SU-DHL-6 (cell line): ENCODE data around the gene KRT81.

ENCODE experiments used
- H2AFZ ChIP-seq: fragments of 200-600 bp; sonication (generic); 2 replicates; pipeline ENCODE4 v1.6.1; 2014; ENCODE audit warnings: low read depth, mild to moderate bottlenecking, moderate library complexity, mixed read lengths, antibody characterized with exemption, low read length; ENCODE audit not compliant: severe bottlenecking
- H3F3A ChIP-seq: fragments of 200-600 bp; shearing (Covaris generic); 2 replicates; pipeline ENCODE4 v1.6.0; 2016; ENCODE audit warnings: antibody characterized with exemption, mild to moderate bottlenecking; ENCODE audit not compliant: insufficient read depth
- H3K27ac ChIP-seq: fragments of 200-600 bp; sonication (generic); 2 replicates; pipeline ENCODE4 v1.5.1; 2016; ENCODE audit warnings: low read depth, mild to moderate bottlenecking, low read length, moderate library complexity, mixed read lengths
- H3K27me3 ChIP-seq: fragments of 200-600 bp; sonication (generic), shearing (Covaris generic); 2 replicates; pipeline ENCODE4 v1.6.0; 2014; ENCODE audit warnings: mild to moderate bottlenecking, low read length
- H3K36me3 ChIP-seq: fragments of 200-600 bp; sonication (generic); 2 replicates; pipeline ENCODE4 v1.6.1; 2014; ENCODE audit warnings: mild to moderate bottlenecking, low read length, mixed read lengths
- H3K4me2 ChIP-seq: fragments of 300-600, 200-600 bp; shearing (Covaris generic), sonication (generic); 2 replicates; pipeline ENCODE4 v1.6.0; 2014; ENCODE audit warnings: low read length, low read depth, mild to moderate bottlenecking; ENCODE audit not compliant: poor library complexity, severe bottlenecking
- H3K4me3 ChIP-seq: fragments of 200-600 bp; sonication (generic); 2 replicates; pipeline ENCODE4 v1.5.1; 2014; ENCODE audit warnings: antibody characterized with exemption, low read length, mild to moderate bottlenecking, mixed read lengths; ENCODE audit not compliant: insufficient read depth, poor library complexity, severe bottlenecking
- H3K79me2 ChIP-seq: fragments of 200-600 bp; sonication (generic); 2 replicates; pipeline ENCODE4 v1.6.1; 2014; ENCODE audit warnings: mild to moderate bottlenecking, low read length, moderate library complexity; ENCODE audit not compliant: insufficient read depth
- H3K9ac ChIP-seq: fragments of 200-600 bp; sonication (generic); 2 replicates; pipeline ENCODE4 v1.7.0; 2014; ENCODE audit warnings: mild to moderate bottlenecking, low read length
- H3K9me2 ChIP-seq: fragments of 200-600 bp; sonication (generic); replicated peaks from 2 replicates; pipeline ENCODE4 v1.6.1; 2014; ENCODE audit warnings: low read length; ENCODE audit not compliant: insufficient read depth
- H3K9me3 ChIP-seq: fragments of 200-600 bp; sonication (generic); 2 replicates; pipeline ENCODE4 v1.6.1; 2014; ENCODE audit warnings: low read length, mixed read lengths; ENCODE audit not compliant: insufficient read depth
- H4K20me1 ChIP-seq: fragments of 200-600 bp; sonication (generic); 2 replicates; pipeline ENCODE4 v1.6.1; 2014; ENCODE audit warnings: low read depth, mild to moderate bottlenecking, antibody characterized with exemption, low read length, moderate library complexity, mixed read lengths
- CTCF ChIP-seq: fragments of 200-600 bp; sonication (generic); IDR thresholded peaks from one replicate; pipeline ENCODE4 v1.5.1; 2017; ENCODE audit warnings: antibody characterized with exemption, mild to moderate bottlenecking, low read length, moderate library complexity; ENCODE audit not compliant: insufficient read depth, poor library complexity, severe bottlenecking
- EZH2phosphoT487 ChIP-seq: fragments of 200-600 bp; sonication (generic), shearing (Covaris generic); conservative IDR thresholded peaks from 2 replicates; pipeline ENCODE4 v1.6.1; 2018; ENCODE audit warnings: mild to moderate bottlenecking, antibody characterized with exemption, low read length, moderate library complexity, mixed read lengths

Gene KRT81

DNA sequence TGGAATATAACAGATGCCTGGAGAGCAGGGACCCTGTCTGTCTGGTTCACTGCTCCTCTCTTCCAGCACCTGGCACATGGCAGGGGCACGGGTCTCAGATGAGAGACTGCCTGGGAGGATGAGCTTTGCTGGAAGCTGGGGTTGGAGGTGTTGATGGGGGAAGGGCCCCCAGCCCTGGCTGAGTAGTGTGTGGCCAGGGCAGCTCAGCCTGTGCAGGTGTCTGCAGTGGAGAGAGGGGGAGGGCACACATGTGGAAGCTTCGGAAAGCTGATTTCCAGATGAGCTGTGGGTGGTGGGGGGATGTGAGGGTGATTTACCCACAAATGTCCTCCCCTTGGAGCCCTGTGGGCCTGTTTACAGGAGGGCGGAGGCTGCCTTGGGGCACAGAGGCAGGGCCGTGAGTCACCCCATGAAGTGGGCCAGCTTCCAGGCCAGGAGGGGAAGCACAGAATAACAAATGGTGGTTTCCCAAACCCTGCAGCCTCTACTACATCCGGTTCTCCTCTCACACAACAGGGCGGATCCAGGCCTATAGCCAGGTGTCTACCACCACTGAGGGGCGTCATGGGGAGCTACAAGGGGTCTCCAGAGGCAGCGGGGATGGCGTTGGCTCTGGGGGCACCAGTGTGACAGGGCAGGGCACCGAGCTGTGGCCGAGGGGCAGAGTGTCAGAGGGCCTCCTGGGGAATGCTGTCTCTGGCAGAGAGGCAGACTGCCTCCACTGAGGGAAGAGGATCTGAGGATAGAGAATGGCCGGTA, 47.3 kb downstream of the KRT81 start:
- Histone ChIP-seq H3K9me3 (no peaks in the 10 kb centered on the region), H3K4me3 (no peak overlapping the region), H3K27me3 (no peaks in the 10 kb centered on the region), H3K9me2 (no peaks in the 10 kb centered on the region), H2AFZ (no peak overlapping the region), H3K4me2 (no peak overlapping the region), H3K36me3 (no peaks in the 10 kb centered on the region), H4K20me1 (no peaks in the 10 kb centered on the region), H3K9ac (no peak overlapping the region), H3K27ac (no peak overlapping the region), H3K79me2 (no peaks in the 10 kb centered on the region), H3F3A (no peaks in the 10 kb centered on the region)
- TF ChIP-seq EZH2phosphoT487 (no peak), CTCF (no peak)

- Histone ChIP-seq H3K79me2 (no peaks in the 10 kb centered on the region), H3K36me3 (no peaks in the 10 kb centered on the region), H2AFZ (no peak overlapping the region), H3K4me2 (no peak overlapping the region), H3K9me3 (no peaks in the 10 kb centered on the region), H4K20me1 (no peaks in the 10 kb centered on the region), H3K9me2 (no peaks in the 10 kb centered on the region), H3K27ac (no peak overlapping the region), H3F3A (no peaks in the 10 kb centered on the region), H3K27me3 (no peaks in the 10 kb centered on the region), H3K9ac (no peak overlapping the region), H3K4me3 (no peak overlapping the region)
- TF ChIP-seq EZH2phosphoT487 (no peak), CTCF (no peak)
Measured at GRCh38 chr12:52243259-52243855, 48.0 kb downstream of the KRT81 start.

- no peak for TF ChIP-seq CTCF
- TF ChIP-seq EZH2phosphoT487: no peak
- no peaks in the 10 kb centered on the region for H4K20me1 ChIP-seq
- no peak overlapping the region for H3K27ac ChIP-seq
- no peaks in the 10 kb centered on the region for H3K36me3 ChIP-seq
- H3K27me3 ChIP-seq: no peaks in the 10 kb centered on the region
- H3K4me3 ChIP-seq: no peak overlapping the region
- no peak overlapping the region for H3K4me2 ChIP-seq
- no peaks in the 10 kb centered on the region for H3K9me3 ChIP-seq
- H3F3A ChIP-seq: no peaks in the 10 kb centered on the region
- H3K9me2 ChIP-seq: no peaks in the 10 kb centered on the region
- H3K79me2 ChIP-seq: no peaks in the 10 kb centered on the region
- H3K9ac ChIP-seq: no peak overlapping the region
- no peak overlapping the region for H2AFZ ChIP-seq
Measured at GRCh38 chr12:52242442-52243258, 48.7 kb downstream of the KRT81 start.
